DMS53 treated with DMSO at 0.1 percent for 48 hours (cell line): ENCODE measurements around the gene HDAC4.

Source experiments
- DNase-seq: peaks from one replicate; lab custom pipeline; 2025; ENCODE audit not compliant: unreplicated experiment; lab: John Stamatoyannopoulos, UW

The HDAC4 gene

GRCh38 chr2:239398521-239398921 lies 2.3 kb downstream of the HDAC4 start:
- DNase-seq: no peak

- no peak for DNase-seq
These were observed 2.8 kb downstream of the HDAC4 start for GRCh38 chr2:239397931-239398471.

- DNase-seq: no peak
These were observed 3.7 kb downstream of the HDAC4 start for GRCh38 chr2:239396881-239397681.

GRCh38 chr2:239395524-239395923 lies 5.3 kb downstream of the HDAC4 start:
- no peak for DNase-seq

GRCh38 chr2:239394978-239395377 lies 5.8 kb downstream of the HDAC4 start:
- no peak for DNase-seq

- no peak for DNase-seq
These were observed 6.4 kb downstream of the HDAC4 start for GRCh38 chr2:239394346-239394945.

- no peak for DNase-seq
These were observed 6.9 kb downstream of the HDAC4 start for GRCh38 chr2:239393941-239394340.

GRCh38 chr2:239393388-239393940 lies 7.4 kb downstream of the HDAC4 start:
- no peak for DNase-seq

GRCh38 chr2:239392688-239393387 lies 8.0 kb downstream of the HDAC4 start:
- no peak for DNase-seq

- DNase-seq: no peak
These were observed 8.8 kb downstream of the HDAC4 start for GRCh38 chr2:239392072-239392357.

- DNase-seq: no peak
These were observed 9.3 kb downstream of the HDAC4 start for GRCh38 chr2:239391286-239392071.

- DNase-seq: no peak
These were observed 10.1 kb downstream of the HDAC4 start for GRCh38 chr2:239390546-239391285.

GRCh38 chr2:239389414-239390329 lies 11.1 kb downstream of the HDAC4 start:
- no peak for DNase-seq

- no peak for DNase-seq
These were observed 12.3 kb downstream of the HDAC4 start for GRCh38 chr2:239388236-239389151.

- no peak for DNase-seq
These were observed 13.0 kb downstream of the HDAC4 start for GRCh38 chr2:239387811-239388210.

- no peak for DNase-seq
These were observed 13.9 kb downstream of the HDAC4 start for GRCh38 chr2:239386872-239387445.

- DNase-seq: no peak
These were observed 14.7 kb downstream of the HDAC4 start for GRCh38 chr2:239386001-239386670.
